IMR-90 (cell line): ENCODE measurements around the gene SLC17A9. TPM values are rescaled to one million over a fixed set of nuclear protein-coding genes. Genes with fewer than 3 reads are reported as not detected.
A peak's percentile ranks its signal among the peaks of the same experiment; 100 is the strongest.

Experiments
- CTCF ChIP-seq: conservative IDR thresholded peaks from 2 replicates; pipeline ENCODE4 v1.5.1; 2012; ENCODE audit warnings: mild to moderate bottlenecking, low read depth, low read length, improper control_type of control experiment
- polyA plus RNA-seq, 3 experiments: library from polyadenylated mRNA; depleted of rRNA; stranded (reverse); fragments of >200 nt; gene quantifications; 2 replicates each; pipeline ENCODE4 v1.2.3, GENCODE V29; 2012; ENCODE audit warnings: low replicate concordance in 1 of 3
- total RNA-seq: library from RNA; depleted of rRNA; stranded (reverse); fragments of >200 nt; gene quantifications from 2 replicates; pipeline ENCODE4 v1.2.3, GENCODE V29; 2012

SLC17A9 gene
- total and polyA plus RNA-seq, 2 of the 4 experiments (the other 2 are of a cell fraction) = 2.2 to 14.4 TPM

DNA sequence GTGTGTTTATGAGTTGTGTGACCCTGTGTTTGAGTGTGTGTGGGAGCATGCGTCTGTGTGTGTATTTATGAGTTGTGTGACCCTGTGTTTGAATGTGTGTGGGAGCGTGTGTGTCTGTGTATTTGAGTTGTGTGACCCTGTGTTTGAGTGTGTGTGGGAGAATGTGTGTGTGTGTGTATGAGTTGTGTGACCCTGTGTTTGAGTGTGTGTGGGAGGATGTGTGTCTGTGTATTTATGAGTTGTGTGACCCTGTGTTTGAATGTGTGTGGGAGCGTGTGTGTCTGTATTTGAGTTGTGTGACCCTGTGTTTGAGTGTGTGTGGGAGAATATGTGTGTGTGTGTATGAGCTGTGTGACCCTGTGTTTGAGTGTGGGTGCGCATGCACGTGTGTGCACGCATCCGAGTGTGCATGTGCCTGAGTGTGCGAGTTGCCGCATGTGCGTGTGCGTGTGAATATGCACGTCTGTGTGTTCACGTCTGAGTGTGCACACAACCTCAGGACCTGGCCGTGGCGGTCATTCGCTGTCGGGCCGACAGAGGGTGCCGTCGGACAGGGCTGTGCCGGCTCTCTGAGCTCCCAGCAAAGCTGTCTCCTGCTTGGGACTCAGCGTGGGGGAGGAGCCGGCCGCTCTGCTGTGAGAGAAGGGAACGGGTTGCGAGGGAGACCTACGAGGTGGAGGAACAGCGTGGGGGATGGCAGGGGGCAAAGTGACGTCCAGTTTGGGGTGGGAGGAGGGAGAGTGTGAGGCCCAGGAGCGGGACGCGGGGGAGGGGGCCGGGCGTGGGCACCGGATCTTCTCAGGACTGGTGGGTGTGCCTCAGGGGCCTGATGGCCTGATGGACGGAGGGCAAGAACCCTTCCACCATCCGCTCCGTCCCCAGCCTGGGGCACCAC, 19.7 kb downstream of the SLC17A9 start (continued):
- peak; percentile 94 for TF ChIP-seq CTCF
